Ramos (cell line): Measurements from ENCODE around the gene BAMBI.

Experiments used
- in situ Hi-C: fragments of 300-500 bp; cut with MboI; formaldehyde crosslinking; loops from one replicate; pipeline ENCODE4 v1.14.3; 2022; ENCODE audit warnings: low sequenced_read_pairs; ENCODE audit not compliant: unreplicated experiment

Gene BAMBI

DNA sequence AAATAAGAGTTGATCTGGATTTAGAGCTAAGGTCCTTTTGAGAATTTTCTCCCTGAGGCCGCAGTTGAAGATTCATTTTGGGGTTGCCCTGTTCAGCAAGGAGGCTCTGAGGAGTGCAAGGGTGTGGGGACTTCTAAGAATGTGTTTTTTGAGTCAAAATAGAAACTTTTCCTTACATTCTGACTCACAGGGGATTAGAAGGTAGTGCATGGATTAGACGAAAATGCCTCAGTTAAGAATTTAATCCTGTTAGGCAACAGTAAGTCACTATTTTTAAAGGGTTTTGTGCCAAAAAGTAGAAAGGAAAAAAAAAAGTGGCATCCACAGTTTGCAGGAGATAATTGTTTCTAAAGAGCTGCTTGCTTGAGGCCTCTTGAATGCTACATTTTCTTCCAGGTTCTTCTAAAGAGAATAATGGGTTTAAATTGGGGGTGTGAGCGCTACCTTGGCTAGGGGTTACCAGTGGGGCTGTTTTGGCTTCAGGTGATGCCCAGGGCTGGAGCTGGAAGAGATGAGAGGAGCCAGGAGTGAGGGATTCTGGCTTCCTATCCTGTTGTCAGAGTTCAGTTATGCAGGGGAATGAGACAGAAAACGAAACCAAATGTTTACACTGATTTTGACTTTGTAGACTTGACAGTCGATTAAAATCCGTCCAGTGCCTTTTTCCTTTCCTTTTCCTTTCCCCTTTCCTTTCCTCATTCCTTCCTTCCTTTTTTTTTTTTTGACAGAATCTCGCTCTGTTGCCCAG lies 52.9 kb downstream of the BAMBI start:
- in situ Hi-C loops: no loop called here

DNA sequence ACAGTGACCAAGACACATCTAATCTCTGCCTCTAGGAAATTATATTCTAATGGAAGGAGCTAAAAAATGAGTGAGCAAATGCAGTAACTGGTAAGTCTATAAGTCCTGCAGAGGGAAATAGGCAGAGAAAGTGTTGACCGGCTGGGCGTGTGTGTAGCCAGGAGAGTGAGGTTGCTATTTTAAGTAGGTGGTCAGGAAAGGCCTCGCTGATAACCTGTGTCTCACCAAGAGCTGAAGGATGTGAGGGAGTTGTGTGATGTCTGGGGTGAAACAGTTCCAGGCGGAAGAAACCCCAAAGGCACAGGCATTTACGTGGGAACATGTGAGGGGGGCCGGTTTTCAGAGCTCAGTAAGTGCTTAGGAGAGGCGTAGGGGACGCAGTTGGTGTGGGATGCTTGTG lies 54.8 kb downstream of the BAMBI start:
- in situ Hi-C loops: no loop called here
